HepG2 (cell line): Measurements from ENCODE around the gene FNDC3A.

Experiments
- CREM ChIP-seq, 2 experiments: sonication (generic) in 1 of 2; formaldehyde crosslinking in 1 of 2; IDR thresholded peaks; 2 replicates each; pipeline versions ENCODE4 v1.4.0 to v1.6.1; 2016 to 2020; ENCODE audit warnings: antibody characterized with exemption in 1 of 2, mild to moderate bottlenecking in 1 of 2, missing genetic modification reagents in 1 of 2
- NBN ChIP-seq: fragments of 450-650 bp; conservative IDR thresholded peaks from 2 replicates; pipeline ENCODE4 v1.6.1; 2017
- NFATC3 ChIP-seq: sonication (generic); formaldehyde crosslinking; IDR thresholded peaks from 2 replicates; pipeline ENCODE4 v1.5.1; 2020; ENCODE audit warnings: mild to moderate bottlenecking, missing genetic modification reagents
- NR3C1 ChIP-seq: sonication (generic); formaldehyde crosslinking; IDR thresholded peaks from 2 replicates; pipeline ENCODE4 v1.4.0; 2020; ENCODE audit warnings: missing genetic modification reagents
- SAFB2 ChIP-seq: sonication (generic); formaldehyde crosslinking; IDR thresholded peaks from 2 replicates; pipeline ENCODE4 v1.5.1; 2020; ENCODE audit warnings: missing genetic modification reagents, low read depth, mild to moderate bottlenecking, borderline replicate concordance
- SRSF1 ChIP-seq: fragments of 200-400 bp; formaldehyde crosslinking; optimal IDR thresholded peaks from 2 replicates; pipeline ENCODE3; 2017; ENCODE audit warnings: mild to moderate bottlenecking, low read depth, low read length, moderate library complexity
- ZNF629 ChIP-seq: sonication (generic); formaldehyde crosslinking; conservative IDR thresholded peaks from 2 replicates; pipeline ENCODE4 v1.5.0; 2020; ENCODE audit warnings: missing genetic modification reagents
- TF ChIP-seq, protein P1 (sequence below): sonication (generic); formaldehyde crosslinking; IDR thresholded peaks from 2 replicates; pipeline ENCODE4 v1.5.0; 2020; ENCODE audit warnings: mild to moderate bottlenecking, missing genetic modification reagents, moderate library complexity
- TF ChIP-seq, protein P2 (sequence below): sonication (generic); formaldehyde crosslinking; IDR thresholded peaks from 2 replicates; pipeline ENCODE4 v1.8.0; 2022; ENCODE audit warnings: mild to moderate bottlenecking, missing genetic modification reagents, borderline replicate concordance
- TF ChIP-seq, protein P3 (sequence below): sonication (generic); formaldehyde crosslinking; IDR thresholded peaks from 2 replicates; pipeline ENCODE4 v1.8.1; 2023; ENCODE audit warnings: mild to moderate bottlenecking, moderate library complexity, missing genetic modification reagents
- TF ChIP-seq, protein P4 (sequence below): sonication (generic); formaldehyde crosslinking; IDR thresholded peaks from 2 replicates; pipeline ENCODE4 v1.4.0; 2020; ENCODE audit warnings: mild to moderate bottlenecking, missing genetic modification reagents

DNA sequence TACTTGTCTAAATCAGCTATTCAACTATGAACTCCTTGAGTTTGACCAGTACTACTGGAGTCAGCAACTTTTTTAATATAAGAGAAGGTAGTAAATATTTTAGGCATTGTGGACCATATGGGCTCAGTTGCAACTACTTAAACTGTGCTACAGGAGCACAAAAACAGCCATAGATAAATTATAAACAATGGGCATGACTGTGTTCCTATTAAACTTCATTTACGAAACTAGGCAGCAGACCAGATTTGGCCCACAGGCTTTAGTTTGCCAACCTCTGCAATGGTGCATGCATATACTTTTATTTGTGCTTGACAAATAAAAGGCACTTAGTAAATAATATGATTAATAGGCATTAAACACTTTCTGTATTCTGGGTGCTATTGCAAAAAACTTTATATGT is 7.6 kb downstream of the FNDC3A start:
- no peak for TF ChIP-seq CREM (IDR thresholded peaks at IDR 0.05)
- TF ChIP-seq CREM (CRISPR knock-in tag; IDR thresholded peaks at IDR 0.05) = no peak
- TF ChIP-seq, protein P1, sequence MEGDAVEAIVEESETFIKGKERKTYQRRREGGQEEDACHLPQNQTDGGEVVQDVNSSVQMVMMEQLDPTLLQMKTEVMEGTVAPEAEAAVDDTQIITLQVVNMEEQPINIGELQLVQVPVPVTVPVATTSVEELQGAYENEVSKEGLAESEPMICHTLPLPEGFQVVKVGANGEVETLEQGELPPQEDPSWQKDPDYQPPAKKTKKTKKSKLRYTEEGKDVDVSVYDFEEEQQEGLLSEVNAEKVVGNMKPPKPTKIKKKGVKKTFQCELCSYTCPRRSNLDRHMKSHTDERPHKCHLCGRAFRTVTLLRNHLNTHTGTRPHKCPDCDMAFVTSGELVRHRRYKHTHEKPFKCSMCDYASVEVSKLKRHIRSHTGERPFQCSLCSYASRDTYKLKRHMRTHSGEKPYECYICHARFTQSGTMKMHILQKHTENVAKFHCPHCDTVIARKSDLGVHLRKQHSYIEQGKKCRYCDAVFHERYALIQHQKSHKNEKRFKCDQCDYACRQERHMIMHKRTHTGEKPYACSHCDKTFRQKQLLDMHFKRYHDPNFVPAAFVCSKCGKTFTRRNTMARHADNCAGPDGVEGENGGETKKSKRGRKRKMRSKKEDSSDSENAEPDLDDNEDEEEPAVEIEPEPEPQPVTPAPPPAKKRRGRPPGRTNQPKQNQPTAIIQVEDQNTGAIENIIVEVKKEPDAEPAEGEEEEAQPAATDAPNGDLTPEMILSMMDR (CRISPR knock-in tag) = no peak
- TF ChIP-seq, protein P2, sequence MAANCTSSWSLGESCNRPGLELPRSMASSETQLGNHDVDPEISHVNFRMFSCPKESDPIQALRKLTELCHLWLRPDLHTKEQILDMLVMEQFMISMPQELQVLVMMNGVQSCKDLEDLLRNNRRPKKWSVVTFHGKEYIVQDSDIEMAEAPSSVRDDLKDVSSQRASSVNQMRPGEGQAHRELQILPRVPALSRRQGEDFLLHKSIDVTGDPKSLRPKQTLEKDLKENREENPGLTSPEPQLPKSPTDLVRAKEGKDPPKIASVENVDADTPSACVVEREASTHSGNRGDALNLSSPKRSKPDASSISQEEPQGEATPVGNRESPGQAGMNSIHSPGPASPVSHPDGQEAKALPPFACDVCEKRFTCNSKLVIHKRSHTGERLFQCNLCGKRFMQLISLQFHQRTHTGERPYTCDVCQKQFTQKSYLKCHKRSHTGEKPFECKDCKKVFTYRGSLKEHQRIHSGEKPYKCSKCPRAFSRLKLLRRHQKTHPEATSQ (CRISPR knock-in tag) = no peak
- TF ChIP-seq NR3C1 = no peak
- TF ChIP-seq, protein P3, sequence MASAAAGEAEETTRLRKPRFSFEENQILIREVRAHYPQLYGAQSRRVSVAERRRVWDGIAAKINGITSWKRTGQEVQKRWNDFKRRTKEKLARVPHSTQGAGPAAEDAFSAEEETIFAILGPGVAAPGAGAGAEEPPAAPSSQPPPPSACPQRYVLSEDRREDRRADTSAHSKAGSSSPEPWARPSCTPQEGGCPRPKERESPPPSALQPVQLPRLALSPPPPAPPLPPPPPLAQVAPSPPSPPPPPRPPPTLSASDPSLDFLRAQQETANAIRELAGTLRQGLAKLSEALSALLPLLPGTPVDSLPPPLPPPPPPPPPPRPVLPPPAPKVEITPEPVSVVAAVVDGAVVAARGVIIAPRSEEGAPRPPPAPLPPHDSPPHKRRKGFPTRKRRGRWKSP (CRISPR knock-in tag) = no peak
- no peak for TF ChIP-seq NBN
- TF ChIP-seq NFATC3 (CRISPR knock-in tag) = no peak
- no peak for TF ChIP-seq SRSF1
- TF ChIP-seq, protein P4, sequence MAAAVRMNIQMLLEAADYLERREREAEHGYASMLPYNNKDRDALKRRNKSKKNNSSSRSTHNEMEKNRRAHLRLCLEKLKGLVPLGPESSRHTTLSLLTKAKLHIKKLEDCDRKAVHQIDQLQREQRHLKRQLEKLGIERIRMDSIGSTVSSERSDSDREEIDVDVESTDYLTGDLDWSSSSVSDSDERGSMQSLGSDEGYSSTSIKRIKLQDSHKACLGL (CRISPR knock-in tag) = no peak
- TF ChIP-seq ZNF629 = no peak
- TF ChIP-seq SAFB2 = no peak
